KMS-11 (cell line): ENCODE measurements around the gene CH25H.
"Not testable (repeated sequence)": the region's sequence is repeated elsewhere in the genome, so short reads cannot be mapped to it uniquely, and the experiment has no call there.

Experiments used
- H2AFZ ChIP-seq: fragments of 200-600 bp; sonication (generic); 2 replicates; pipeline ENCODE4 v1.6.1; 2016; ENCODE audit warnings: antibody characterized with exemption, mixed run types, low read depth
- H3K27ac ChIP-seq: fragments of 200-600 bp; sonication (generic); 2 replicates; pipeline ENCODE4 v1.6.1; 2016; ENCODE audit warnings: mild to moderate bottlenecking, mixed run types
- H3K27me3 ChIP-seq: fragments of 200-600 bp; sonication (generic); 2 replicates; pipeline ENCODE4 v1.6.1; 2017; ENCODE audit warnings: mild to moderate bottlenecking, low read depth, mixed run types, moderate library complexity; ENCODE audit not compliant: insufficient read depth
- H3K36me3 ChIP-seq: fragments of 200-600 bp; sonication (generic); 2 replicates; pipeline ENCODE4 v1.6.1; 2017; ENCODE audit warnings: mild to moderate bottlenecking, mixed run types; ENCODE audit not compliant: insufficient read depth
- H3K4me1 ChIP-seq: fragments of 200-600 bp; sonication (generic); 2 replicates; pipeline ENCODE4 v1.6.1; 2016; ENCODE audit warnings: mild to moderate bottlenecking, low read depth, mixed run types; ENCODE audit not compliant: poor library complexity, severe bottlenecking
- H3K4me2 ChIP-seq: fragments of 200-600 bp; sonication (generic); 2 replicates; pipeline ENCODE4 v1.7.0; 2016; ENCODE audit warnings: mild to moderate bottlenecking, mixed run types
- H3K4me3 ChIP-seq: fragments of 200-600 bp; sonication (generic); IDR thresholded peaks from 2 replicates; pipeline ENCODE4 v1.6.1; 2017; ENCODE audit warnings: low read depth, low read length, mixed read lengths; ENCODE audit not compliant: insufficient read depth
- H3K79me2 ChIP-seq: fragments of 200-600 bp; sonication (generic); 2 replicates; pipeline ENCODE4 v1.6.1; 2016; ENCODE audit warnings: low read depth, mixed run types; ENCODE audit not compliant: insufficient read depth
- H3K9ac ChIP-seq: fragments of 200-600 bp; sonication (generic); 2 replicates; pipeline ENCODE4 v1.6.1; 2016; ENCODE audit warnings: mild to moderate bottlenecking, mixed run types
- H4K20me1 ChIP-seq: fragments of 200-600 bp; sonication (generic); 2 replicates; pipeline ENCODE4 v1.6.1; 2016; ENCODE audit warnings: mild to moderate bottlenecking, mixed run types; ENCODE audit not compliant: insufficient read depth
- TF ChIP-seq, protein P1 (sequence below): fragments of 200-600 bp; sonication (generic); conservative IDR thresholded peaks from 2 replicates; pipeline ENCODE4 v1.6.1; 2017; ENCODE audit warnings: low read depth, mild to moderate bottlenecking, antibody characterized with exemption, low read length, moderate library complexity, mixed read lengths

Gene CH25H, protein sequence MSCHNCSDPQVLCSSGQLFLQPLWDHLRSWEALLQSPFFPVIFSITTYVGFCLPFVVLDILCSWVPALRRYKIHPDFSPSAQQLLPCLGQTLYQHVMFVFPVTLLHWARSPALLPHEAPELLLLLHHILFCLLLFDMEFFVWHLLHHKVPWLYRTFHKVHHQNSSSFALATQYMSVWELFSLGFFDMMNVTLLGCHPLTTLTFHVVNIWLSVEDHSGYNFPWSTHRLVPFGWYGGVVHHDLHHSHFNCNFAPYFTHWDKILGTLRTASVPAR

DNA sequence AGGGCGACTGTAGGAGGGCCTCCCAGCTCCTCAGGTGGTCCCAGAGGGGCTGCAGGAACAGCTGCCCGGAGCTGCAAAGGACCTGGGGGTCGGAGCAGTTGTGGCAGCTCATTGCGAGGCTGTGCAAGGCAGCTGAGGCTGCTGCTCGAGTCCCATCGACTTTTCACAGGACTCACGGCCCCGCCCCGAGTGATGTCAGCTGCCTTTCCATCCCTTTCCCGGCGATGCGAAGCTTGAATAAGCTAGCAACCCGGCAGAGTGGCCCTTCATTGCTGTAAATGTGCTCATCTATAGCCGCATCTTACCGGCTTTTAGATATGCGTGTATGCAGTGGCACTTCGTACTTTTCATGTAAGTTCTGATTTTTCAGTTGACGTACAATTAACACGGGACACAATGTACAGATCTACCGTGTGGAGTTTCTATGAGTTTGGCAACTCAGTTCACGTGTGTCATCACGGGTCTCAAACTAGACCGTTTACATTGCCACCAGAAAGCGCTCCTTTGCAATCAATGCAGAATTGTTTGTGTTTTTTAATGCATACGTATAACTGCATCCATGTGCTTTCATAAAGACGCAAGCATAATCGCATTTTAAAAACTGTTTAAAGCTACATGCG is at the start of gene CH25H:
Gene CH25H, minus strand, starts transcription at position 137 of the 620 bp plus-strand sequence. Its CDS starts 25 bp downstream, at position 112.
- H3K79me2 ChIP-seq = no peaks in the 10 kb centered on the region
- H2AFZ ChIP-seq = no peak within 1 kb of the TSS
- H3K4me3 ChIP-seq = no peak within 1 kb of the TSS
- no peak within 1 kb of the TSS for H3K27ac ChIP-seq
- H3K27me3 ChIP-seq = no peaks in the 10 kb centered on the region
- no peaks in the 10 kb centered on the region for H3K4me1 ChIP-seq
- no peak within 1 kb of the TSS for H3K4me2 ChIP-seq
- no peaks in the 10 kb centered on the region for H4K20me1 ChIP-seq
- no peaks in the 10 kb centered on the region for H3K36me3 ChIP-seq
- no peak within 1 kb of the TSS for H3K9ac ChIP-seq
- TF ChIP-seq, protein P1, sequence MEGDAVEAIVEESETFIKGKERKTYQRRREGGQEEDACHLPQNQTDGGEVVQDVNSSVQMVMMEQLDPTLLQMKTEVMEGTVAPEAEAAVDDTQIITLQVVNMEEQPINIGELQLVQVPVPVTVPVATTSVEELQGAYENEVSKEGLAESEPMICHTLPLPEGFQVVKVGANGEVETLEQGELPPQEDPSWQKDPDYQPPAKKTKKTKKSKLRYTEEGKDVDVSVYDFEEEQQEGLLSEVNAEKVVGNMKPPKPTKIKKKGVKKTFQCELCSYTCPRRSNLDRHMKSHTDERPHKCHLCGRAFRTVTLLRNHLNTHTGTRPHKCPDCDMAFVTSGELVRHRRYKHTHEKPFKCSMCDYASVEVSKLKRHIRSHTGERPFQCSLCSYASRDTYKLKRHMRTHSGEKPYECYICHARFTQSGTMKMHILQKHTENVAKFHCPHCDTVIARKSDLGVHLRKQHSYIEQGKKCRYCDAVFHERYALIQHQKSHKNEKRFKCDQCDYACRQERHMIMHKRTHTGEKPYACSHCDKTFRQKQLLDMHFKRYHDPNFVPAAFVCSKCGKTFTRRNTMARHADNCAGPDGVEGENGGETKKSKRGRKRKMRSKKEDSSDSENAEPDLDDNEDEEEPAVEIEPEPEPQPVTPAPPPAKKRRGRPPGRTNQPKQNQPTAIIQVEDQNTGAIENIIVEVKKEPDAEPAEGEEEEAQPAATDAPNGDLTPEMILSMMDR = no peak

DNA sequence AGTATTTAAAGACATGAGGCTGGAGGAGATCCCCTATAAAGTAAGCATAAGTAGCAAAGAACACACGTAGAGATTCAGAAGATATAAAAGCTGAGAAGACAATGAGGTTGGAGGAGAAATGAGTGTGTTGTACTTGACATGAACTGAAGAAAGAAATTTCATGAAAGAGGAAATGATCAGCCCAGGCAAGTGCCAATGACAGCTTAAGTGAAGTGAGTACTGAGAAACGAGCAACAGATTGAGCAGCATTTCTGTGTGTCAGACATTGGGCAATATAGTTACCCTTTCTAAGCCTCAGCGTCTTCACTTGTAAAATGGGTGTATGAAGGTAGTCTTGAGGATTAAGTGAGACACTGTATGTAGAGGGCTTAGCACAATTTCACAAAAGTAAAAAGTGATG is 49.2 kb upstream of the CH25H start:
- TF ChIP-seq, protein P1 = no peak
- no peak overlapping the region for H3K4me2 ChIP-seq
- no peak overlapping the region for H2AFZ ChIP-seq
- H3K79me2 ChIP-seq = no peaks in the 10 kb centered on the region
- H3K4me3 ChIP-seq = no peak overlapping the region
- peaks cover 12% of the 10 kb centered on the region for H3K4me1 ChIP-seq
- H4K20me1 ChIP-seq = no peaks in the 10 kb centered on the region
- H3K27ac ChIP-seq = no peak overlapping the region
- H3K36me3 ChIP-seq = no peaks in the 10 kb centered on the region
- H3K9ac ChIP-seq = no peak overlapping the region
- H3K27me3 ChIP-seq = no peaks in the 10 kb centered on the region

DNA sequence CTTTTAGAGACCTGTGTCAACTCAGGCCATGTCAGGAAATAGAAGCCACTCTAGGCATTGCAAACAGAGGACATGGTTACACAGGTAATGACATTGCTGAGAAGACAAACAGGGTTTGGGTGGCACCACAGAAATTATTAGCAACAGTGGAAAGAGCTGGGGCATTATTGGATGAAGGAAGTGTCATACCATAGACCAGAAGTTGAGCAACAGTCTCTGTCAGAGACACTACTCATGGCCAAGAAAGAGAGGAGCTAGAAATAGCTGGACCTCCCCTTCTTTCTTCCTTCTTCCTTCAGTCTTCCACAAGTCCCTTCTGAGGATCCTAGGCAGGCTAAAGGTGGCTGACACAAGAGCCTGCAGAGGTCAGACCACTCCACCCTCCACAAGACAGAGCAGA is 48.7 kb upstream of the CH25H start:
- Histone ChIP-seq H2AFZ (no peak overlapping the region), H3K9ac (no peak overlapping the region), H3K27ac (no peak overlapping the region), H3K79me2 (no peaks in the 10 kb centered on the region), H3K27me3 (no peaks in the 10 kb centered on the region), H3K4me3 (no peak overlapping the region), H3K36me3 (no peaks in the 10 kb centered on the region), H3K4me2 (no peak overlapping the region), H4K20me1 (no peaks in the 10 kb centered on the region), H3K4me1 (peaks cover 14% of the 10 kb centered on the region)
- TF ChIP-seq, protein P1 = no peak

DNA sequence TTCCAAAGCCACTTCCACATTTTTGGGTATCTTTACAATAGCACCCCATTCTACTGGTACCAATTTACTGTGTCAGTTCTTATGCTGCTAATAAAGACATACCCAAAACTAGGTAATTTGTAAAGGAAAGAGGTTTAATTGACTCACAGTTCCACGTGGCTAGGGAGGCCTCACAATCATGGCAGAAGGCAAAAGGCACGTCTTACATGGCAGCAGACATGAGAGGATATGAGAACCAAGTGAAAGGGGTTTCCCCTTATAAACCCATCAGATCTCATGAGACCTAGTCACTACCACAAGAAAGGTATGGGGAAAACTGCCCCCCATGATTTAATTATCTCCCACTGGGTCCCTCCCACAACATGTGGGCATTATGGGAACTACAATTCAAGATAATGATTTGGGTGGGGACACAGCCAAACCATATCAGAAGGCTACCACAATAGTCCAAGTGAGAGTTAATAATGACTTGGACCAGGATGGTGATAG is 48.0 kb upstream of the CH25H start:
- H3K4me2 ChIP-seq, H3K4me3 ChIP-seq, H4K20me1 ChIP-seq, H3K79me2 ChIP-seq, H2AFZ ChIP-seq, H3K27ac ChIP-seq, H3K36me3 ChIP-seq, H3K9ac ChIP-seq, H3K27me3 ChIP-seq: not testable (repeated sequence)
- peaks cover 11% of the 10 kb centered on the region for H3K4me1 ChIP-seq

DNA sequence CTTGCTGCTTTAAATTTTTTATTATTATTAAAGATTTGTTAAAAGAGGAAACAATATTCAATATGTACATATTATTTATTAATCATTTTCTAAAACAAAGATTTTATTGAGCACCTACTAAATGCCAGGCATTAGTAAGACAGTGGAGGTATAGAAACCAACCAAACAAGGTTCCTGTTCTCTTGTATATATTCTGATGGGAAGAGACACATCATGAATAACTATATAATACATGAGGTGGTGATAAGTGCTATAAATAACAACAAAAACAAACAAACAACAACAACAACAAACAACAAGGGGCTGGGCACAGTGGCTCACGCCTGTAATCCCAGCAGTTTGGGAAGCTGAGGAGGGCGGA is 45.1 kb upstream of the CH25H start:
- Histone ChIP-seq H3K79me2 (no peaks in the 10 kb centered on the region), H3K4me2 (peak overlapping the region; percentile 64; the same call in 1 of the 2 replicates)

More for the DNA sequence above, 45.1 kb upstream of the CH25H start:
- TF ChIP-seq, protein P1 = no peak
- Histone ChIP-seq H3K27ac (no peak overlapping the region), H4K20me1 (no peaks in the 10 kb centered on the region), H3K9ac (no peak overlapping the region), H3K4me1 (peaks cover 11% of the 10 kb centered on the region), H2AFZ (peak overlapping the region; percentile 92), H3K4me3 (no peak overlapping the region), H3K36me3 (no peaks in the 10 kb centered on the region), H3K27me3 (no peaks in the 10 kb centered on the region; the same call in 1 of the 2 replicates)
